KOPT-K1 (cell line): ENCODE measurements around the gene HDAC6.
"Not testable (repeated sequence)": the region's sequence is repeated elsewhere in the genome, so short reads cannot be mapped to it uniquely, and the experiment has no call there.

ENCODE experiments used
- H3K27ac ChIP-seq: fragments of 200-600 bp; sonication (generic); 2 replicates; pipeline ENCODE4 v1.5.1; 2016; ENCODE audit warnings: antibody characterized with exemption, mild to moderate bottlenecking, low read depth, low read length; ENCODE audit not compliant: poor library complexity, severe bottlenecking
- H3K36me3 ChIP-seq: fragments of 200-600 bp; sonication (generic); 2 replicates; pipeline ENCODE4 v1.5.1; 2017; ENCODE audit warnings: antibody characterized with exemption, mild to moderate bottlenecking, low read length, moderate library complexity; ENCODE audit not compliant: insufficient read depth
- H3K9me3 ChIP-seq: fragments of 200-600 bp; sonication (generic); 2 replicates; pipeline ENCODE4 v1.5.1; 2017; ENCODE audit warnings: antibody characterized with exemption, low read length, mild to moderate bottlenecking; ENCODE audit not compliant: insufficient read depth, poor library complexity, severe bottlenecking

Gene HDAC6

GRCh38 chrX:48827654-48827968, 25.7 kb downstream of the HDAC6 start:
- Histone ChIP-seq H3K36me3 (peaks cover 19% of the 10 kb centered on the region), H3K9me3 (no peaks in the 10 kb centered on the region), H3K27ac (no peak overlapping the region)

- H3K36me3 ChIP-seq = peaks cover 4% of the 10 kb centered on the region
- no peaks in the 10 kb centered on the region for H3K9me3 ChIP-seq
- H3K27ac ChIP-seq = no peak overlapping the region
Observed at GRCh38 chrX:48829016-48829735, 27.3 kb downstream of the HDAC6 start.

- H3K9me3 ChIP-seq = no peaks in the 10 kb centered on the region
Observed at GRCh38 chrX:48831136-48831908, 29.5 kb downstream of the HDAC6 start.

GRCh38 chrX:48831909-48832291, 30.0 kb downstream of the HDAC6 start:
- no peaks in the 10 kb centered on the region for H3K36me3 ChIP-seq
- H3K9me3 ChIP-seq = no peaks in the 10 kb centered on the region
- H3K27ac ChIP-seq = no peak overlapping the region

More at GRCh38 chrX:48831136-48831908, 29.5 kb downstream of the HDAC6 start:
- H3K27ac ChIP-seq = no peak overlapping the region
- no peaks in the 10 kb centered on the region for H3K36me3 ChIP-seq

- Histone ChIP-seq H3K36me3 (no peaks in the 10 kb centered on the region), H3K27ac (no peak overlapping the region), H3K9me3 (no peaks in the 10 kb centered on the region)
Observed at GRCh38 chrX:48833542-48834138, 31.8 kb downstream of the HDAC6 start.

- H3K36me3 ChIP-seq = no peaks in the 10 kb centered on the region
- no peaks in the 10 kb centered on the region for H3K9me3 ChIP-seq
- no peak overlapping the region for H3K27ac ChIP-seq
Observed at GRCh38 chrX:48834383-48834709, 32.5 kb downstream of the HDAC6 start.

- Histone ChIP-seq H3K36me3 (no peaks in the 10 kb centered on the region), H3K9me3 (no peaks in the 10 kb centered on the region), H3K27ac (no peak within 1 kb of the TSS)
Observed at GRCh38 chrX:48835524-48836329, 33.9 kb downstream of the HDAC6 start, which contains the start of gene PCSK1N. Gene PCSK1N (minus strand): TSS chrX:48835610. CDS start chrX:48835532, 78 bp downstream.

- no peaks in the 10 kb centered on the region for H3K9me3 ChIP-seq
- no peak overlapping the region for H3K27ac ChIP-seq
- no peaks in the 10 kb centered on the region for H3K36me3 ChIP-seq
Observed at GRCh38 chrX:48839686-48840085, 37.8 kb downstream of the HDAC6 start.

GRCh38 chrX:48848847-48849246, 47.0 kb downstream of the HDAC6 start:
- Histone ChIP-seq H3K9me3 (peaks cover 18% of the 10 kb centered on the region), H3K27ac (no peak overlapping the region), H3K36me3 (no peaks in the 10 kb centered on the region)

- no peak overlapping the region for H3K27ac ChIP-seq
- no peaks in the 10 kb centered on the region for H3K36me3 ChIP-seq
- peaks cover 19% of the 10 kb centered on the region for H3K9me3 ChIP-seq
Observed at GRCh38 chrX:48852857-48853256, 51.0 kb downstream of the HDAC6 start.

- H3K36me3 ChIP-seq, H3K27ac ChIP-seq: not testable (repeated sequence)
- peaks cover 19% of the 10 kb centered on the region for H3K9me3 ChIP-seq
Observed at GRCh38 chrX:48853494-48853893, 51.6 kb downstream of the HDAC6 start.

- peaks cover 19% of the 10 kb centered on the region for H3K9me3 ChIP-seq
Observed at GRCh38 chrX:48854121-48854804, 52.4 kb downstream of the HDAC6 start.

GRCh38 chrX:48854898-48855297, 53.0 kb downstream of the HDAC6 start:
- no peaks in the 10 kb centered on the region for H3K36me3 ChIP-seq
- peaks cover 19% of the 10 kb centered on the region for H3K9me3 ChIP-seq
- H3K27ac ChIP-seq = no peak overlapping the region

More at GRCh38 chrX:48854121-48854804, 52.4 kb downstream of the HDAC6 start:
- not testable (repeated sequence) for H3K36me3 ChIP-seq, H3K27ac ChIP-seq

- H3K9me3 ChIP-seq = no peaks in the 10 kb centered on the region
- H3K36me3 ChIP-seq = no peaks in the 10 kb centered on the region
- no peak overlapping the region for H3K27ac ChIP-seq
Observed at GRCh38 chrX:48864210-48864609, 62.3 kb downstream of the HDAC6 start.
